ENCODE measurements around the gene MEP1B. TPM values are rescaled to one million over a fixed set of nuclear protein-coding genes. Genes with fewer than 3 reads are reported as not detected.

Gene MEP1B
- total RNA-seq, 1 donor from 2014 or later = not detected

- H3K9me3 Mint-ChIP-seq (ENCODE audit: low read depth) = no peaks in the 10 kb centered on the region
- no peaks in the 10 kb centered on the region for H3K4me1 Mint-ChIP-seq (ENCODE audit: low read depth)
- TF ChIP-seq, protein P1, sequence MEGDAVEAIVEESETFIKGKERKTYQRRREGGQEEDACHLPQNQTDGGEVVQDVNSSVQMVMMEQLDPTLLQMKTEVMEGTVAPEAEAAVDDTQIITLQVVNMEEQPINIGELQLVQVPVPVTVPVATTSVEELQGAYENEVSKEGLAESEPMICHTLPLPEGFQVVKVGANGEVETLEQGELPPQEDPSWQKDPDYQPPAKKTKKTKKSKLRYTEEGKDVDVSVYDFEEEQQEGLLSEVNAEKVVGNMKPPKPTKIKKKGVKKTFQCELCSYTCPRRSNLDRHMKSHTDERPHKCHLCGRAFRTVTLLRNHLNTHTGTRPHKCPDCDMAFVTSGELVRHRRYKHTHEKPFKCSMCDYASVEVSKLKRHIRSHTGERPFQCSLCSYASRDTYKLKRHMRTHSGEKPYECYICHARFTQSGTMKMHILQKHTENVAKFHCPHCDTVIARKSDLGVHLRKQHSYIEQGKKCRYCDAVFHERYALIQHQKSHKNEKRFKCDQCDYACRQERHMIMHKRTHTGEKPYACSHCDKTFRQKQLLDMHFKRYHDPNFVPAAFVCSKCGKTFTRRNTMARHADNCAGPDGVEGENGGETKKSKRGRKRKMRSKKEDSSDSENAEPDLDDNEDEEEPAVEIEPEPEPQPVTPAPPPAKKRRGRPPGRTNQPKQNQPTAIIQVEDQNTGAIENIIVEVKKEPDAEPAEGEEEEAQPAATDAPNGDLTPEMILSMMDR (IDR thresholded peaks at IDR 0.05; ENCODE audit: unreplicated experiment) = no peak
- H3K4me3 Mint-ChIP-seq (ENCODE audit: low read depth) = no peak overlapping the region
- no peak overlapping the region for H3K27ac Mint-ChIP-seq
- no peaks in the 10 kb centered on the region for H3K36me3 Mint-ChIP-seq (ENCODE audit: insufficient read depth)
- H3K27me3 Mint-ChIP-seq = no peaks in the 10 kb centered on the region
- no peak for DNase-seq (ENCODE audit: low spot score, unreplicated experiment)
Measured at GRCh38 chr18:32259553-32259952, 69.7 kb downstream of the MEP1B start.

DNA sequence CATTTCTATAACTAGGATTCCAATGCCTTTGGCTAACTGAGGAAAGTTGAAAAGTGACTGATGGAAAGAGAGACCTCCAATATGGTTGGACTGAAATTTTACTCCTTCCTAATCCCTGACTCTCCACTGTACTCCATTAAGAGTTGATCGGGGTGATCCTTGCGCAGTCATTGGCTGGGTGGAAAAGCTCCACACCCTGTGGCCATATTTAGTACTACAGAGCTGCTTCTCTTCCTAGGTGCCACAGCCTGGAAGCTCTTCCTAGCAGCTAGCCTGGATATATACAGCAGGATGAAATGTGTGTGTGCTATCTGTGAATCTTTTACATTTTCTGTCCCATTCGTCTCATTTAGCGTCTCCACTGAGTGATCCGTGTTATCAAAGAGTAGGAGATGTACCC is 71.2 kb downstream of the MEP1B start:
- Mint-ChIP-seq H3K36me3 (ENCODE audit: insufficient read depth) (no peaks in the 10 kb centered on the region), H3K9me3 (ENCODE audit: low read depth) (no peaks in the 10 kb centered on the region), H3K4me3 (ENCODE audit: low read depth) (no peak overlapping the region), H3K27ac (no peak overlapping the region), H3K27me3 (no peaks in the 10 kb centered on the region), H3K4me1 (ENCODE audit: low read depth) (no peaks in the 10 kb centered on the region)
- TF ChIP-seq, protein P1 (IDR thresholded peaks at IDR 0.05; ENCODE audit: unreplicated experiment) = no peak
- no peak for DNase-seq (ENCODE audit: low spot score, unreplicated experiment)

DNA sequence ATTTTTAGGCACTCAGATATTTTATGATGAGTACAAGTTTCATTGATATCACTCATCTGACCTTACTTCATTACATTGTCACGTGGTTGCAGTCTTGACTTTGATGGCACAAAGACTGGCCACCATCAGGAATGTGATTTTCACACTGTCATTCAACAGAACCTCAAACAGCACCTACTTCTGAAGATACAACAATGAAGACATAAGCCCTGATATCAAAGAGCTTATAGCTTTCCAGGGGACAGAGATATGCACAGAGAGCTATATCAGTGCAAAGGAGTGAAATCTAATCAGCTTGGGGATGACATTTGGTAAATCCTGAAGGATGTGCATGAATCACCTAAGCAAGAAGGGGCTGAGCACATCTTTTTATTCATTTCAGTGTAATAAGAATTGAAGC is 72.3 kb downstream of the MEP1B start:
- TF ChIP-seq, protein P1 (IDR thresholded peaks at IDR 0.05; ENCODE audit: unreplicated experiment) = no peak
- no peak for DNase-seq (ENCODE audit: low spot score, unreplicated experiment)
- no peaks in the 10 kb centered on the region for H3K27me3 Mint-ChIP-seq
- H3K36me3 Mint-ChIP-seq (ENCODE audit: insufficient read depth) = no peaks in the 10 kb centered on the region
- H3K4me3 Mint-ChIP-seq (ENCODE audit: low read depth) = no peak overlapping the region
- no peak overlapping the region for H3K27ac Mint-ChIP-seq
- no peaks in the 10 kb centered on the region for H3K9me3 Mint-ChIP-seq (ENCODE audit: low read depth)
- no peaks in the 10 kb centered on the region for H3K4me1 Mint-ChIP-seq (ENCODE audit: low read depth)

DNA sequence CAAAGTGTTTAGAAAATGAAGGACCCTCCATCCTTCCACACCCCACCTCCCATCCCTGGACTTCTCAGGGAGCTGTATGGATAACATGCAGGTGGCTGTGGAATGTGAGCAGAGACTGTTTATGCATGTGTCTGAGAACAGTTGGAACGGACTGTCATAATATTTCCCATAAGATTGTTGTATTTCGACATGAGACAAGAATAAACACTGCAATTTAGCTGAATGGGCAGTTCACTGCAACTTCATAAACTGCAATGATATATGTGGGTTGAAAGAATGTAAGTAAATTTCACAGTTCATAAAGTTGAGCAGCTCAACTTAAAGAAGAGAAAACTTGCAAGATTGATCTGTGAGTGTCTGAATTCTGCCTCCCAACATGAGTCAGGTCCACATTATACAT is 74.6 kb downstream of the MEP1B start:
- Mint-ChIP-seq H3K4me3 (ENCODE audit: low read depth) (no peak overlapping the region), H3K4me1 (ENCODE audit: low read depth) (no peaks in the 10 kb centered on the region), H3K27me3 (no peaks in the 10 kb centered on the region), H3K36me3 (ENCODE audit: insufficient read depth) (peaks cover 5% of the 10 kb centered on the region), H3K27ac (no peak overlapping the region), H3K9me3 (ENCODE audit: low read depth) (no peaks in the 10 kb centered on the region)
- TF ChIP-seq, protein P1 (IDR thresholded peaks at IDR 0.05; ENCODE audit: unreplicated experiment) = no peak
- no peak for DNase-seq (ENCODE audit: low spot score, unreplicated experiment)

GRCh38 chr18:32267463-32267862 is 77.6 kb downstream of the MEP1B start:
- Mint-ChIP-seq H3K9me3 (ENCODE audit: low read depth) (no peaks in the 10 kb centered on the region), H3K36me3 (ENCODE audit: insufficient read depth) (peaks cover 6% of the 10 kb centered on the region), H3K27ac (no peak overlapping the region), H3K27me3 (no peaks in the 10 kb centered on the region), H3K4me1 (ENCODE audit: low read depth) (no peaks in the 10 kb centered on the region), H3K4me3 (ENCODE audit: low read depth) (no peak overlapping the region)
- no peak for DNase-seq (ENCODE audit: low spot score, unreplicated experiment)
- TF ChIP-seq, protein P1 (IDR thresholded peaks at IDR 0.05; ENCODE audit: unreplicated experiment) = no peak

Other genes starting within 250 kb of the MEP1B start
- gene TRAPPC8, start 246.9 kb upstream of the MEP1B start, total RNA-seq = 39.8 and 45.3 TPM in 2 replicates
- gene RNF125, start 171.2 kb upstream of the MEP1B start, total RNA-seq = 2.6 and 2.8 TPM in 2 replicates
- 46.5 and 48.2 TPM in 2 replicates for gene RNF138, start 98.2 kb upstream of the MEP1B start, total RNA-seq